HEK293T (cell line): ENCODE data around the gene IFT20.

Source experiments
- CTCF ChIA-PET: fragments of 350-600 bp; formaldehyde crosslinking; extraction: SDS; loops from one replicate; lab custom pipeline; 2021; ENCODE audit warnings: antibody characterized with exemption, inconsistent platforms; lab: Yijun Ruan, JAX
- POLR2A ChIA-PET: fragments of 350-600 bp; formaldehyde crosslinking; extraction: SDS; loops from one replicate; lab custom pipeline; 2020; ENCODE audit warnings: antibody characterized with exemption, inconsistent platforms; lab: Yijun Ruan, JAX
- DNase-seq: peaks from one replicate; pipeline ENCODE4 v3.0.0; 2012; ENCODE audit warnings: mixed read lengths; ENCODE audit errors: extremely low spot score
- ARNT ChIP-seq: fragments of 450-650 bp; IDR thresholded peaks from 2 replicates; pipeline ENCODE4 v1.6.1; 2017; ENCODE audit warnings: mild to moderate bottlenecking
- BHLHE40 ChIP-seq: fragments of 450-650 bp; IDR thresholded peaks from 2 replicates; pipeline ENCODE4 v1.6.1; 2016; ENCODE audit warnings: mild to moderate bottlenecking, moderate library complexity, borderline replicate concordance
- CTBP1 ChIP-seq: fragments of 450-650 bp; IDR thresholded peaks from 2 replicates; pipeline ENCODE4 v1.6.1; 2016; ENCODE audit warnings: borderline replicate concordance
- ELF4 ChIP-seq: fragments of 450-650 bp; IDR thresholded peaks from 2 replicates; pipeline ENCODE4 v1.6.1; 2017; ENCODE audit warnings: antibody characterized with exemption
- FOXA1 ChIP-seq: fragments of 450-650 bp; IDR thresholded peaks from 2 replicates; pipeline ENCODE4 v1.6.1; 2016; ENCODE audit warnings: mild to moderate bottlenecking
- FOXK2 ChIP-seq: fragments of 450-650 bp; IDR thresholded peaks from 2 replicates; pipeline ENCODE4 v1.6.1; 2016; ENCODE audit warnings: mild to moderate bottlenecking
- FOXM1 ChIP-seq: fragments of 450-650 bp; IDR thresholded peaks from 2 replicates; pipeline ENCODE4 v1.6.1; 2017; ENCODE audit warnings: mild to moderate bottlenecking, borderline replicate concordance
- HDGF ChIP-seq: fragments of 450-650 bp; IDR thresholded peaks from 2 replicates; pipeline ENCODE4 v1.6.1; 2017; ENCODE audit warnings: antibody characterized with exemption, borderline replicate concordance
- L3MBTL2 ChIP-seq: fragments of 450-650 bp; conservative IDR thresholded peaks from 2 replicates; pipeline ENCODE4 v1.6.1; 2016; ENCODE audit warnings: mild to moderate bottlenecking
- LEF1 ChIP-seq: fragments of 450-650 bp; IDR thresholded peaks from 2 replicates; pipeline ENCODE4 v1.6.1; 2017; ENCODE audit warnings: mild to moderate bottlenecking, borderline replicate concordance
- NFRKB ChIP-seq: fragments of 450-650 bp; IDR thresholded peaks from 2 replicates; pipeline ENCODE4 v1.6.1; 2016; ENCODE audit warnings: mild to moderate bottlenecking, moderate library complexity
- SP1 ChIP-seq: fragments of 450-650 bp; IDR thresholded peaks from 2 replicates; pipeline ENCODE4 v1.6.1; 2017
- SUZ12 ChIP-seq: fragments of 450-650 bp; IDR thresholded peaks from 2 replicates; pipeline ENCODE4 v1.6.1; 2016; ENCODE audit warnings: mild to moderate bottlenecking
- TARDBP ChIP-seq: fragments of 450-650 bp; IDR thresholded peaks from 2 replicates; pipeline ENCODE4 v1.6.1; 2016
- ZNF384 ChIP-seq: fragments of 450-650 bp; IDR thresholded peaks from 2 replicates; pipeline ENCODE4 v1.6.1; 2016
- TF ChIP-seq, protein P1 (sequence below): fragments of 450-650 bp; IDR thresholded peaks from 2 replicates; pipeline ENCODE4 v1.6.1; 2016

The IFT20 gene

GRCh38 chr17:28328325-28328724 lies 6.9 kb downstream of the IFT20 start:
- no peak for DNase-seq
- CTCF ChIA-PET, result no interaction called here
- POLR2A ChIA-PET, result no interaction called here
- no peak for TF ChIP-seq ZNF384
- TF ChIP-seq BHLHE40, result no peak
- TF ChIP-seq CTBP1, result no peak
- TF ChIP-seq FOXA1, result no peak
- TF ChIP-seq NFRKB, result no peak
- no peak for TF ChIP-seq SUZ12
- TF ChIP-seq TARDBP, result no peak
- no peak for TF ChIP-seq ELF4
- no peak for TF ChIP-seq HDGF
- TF ChIP-seq L3MBTL2, result no peak
- TF ChIP-seq SP1, result no peak
- no peak for TF ChIP-seq FOXM1
- TF ChIP-seq, protein P1, sequence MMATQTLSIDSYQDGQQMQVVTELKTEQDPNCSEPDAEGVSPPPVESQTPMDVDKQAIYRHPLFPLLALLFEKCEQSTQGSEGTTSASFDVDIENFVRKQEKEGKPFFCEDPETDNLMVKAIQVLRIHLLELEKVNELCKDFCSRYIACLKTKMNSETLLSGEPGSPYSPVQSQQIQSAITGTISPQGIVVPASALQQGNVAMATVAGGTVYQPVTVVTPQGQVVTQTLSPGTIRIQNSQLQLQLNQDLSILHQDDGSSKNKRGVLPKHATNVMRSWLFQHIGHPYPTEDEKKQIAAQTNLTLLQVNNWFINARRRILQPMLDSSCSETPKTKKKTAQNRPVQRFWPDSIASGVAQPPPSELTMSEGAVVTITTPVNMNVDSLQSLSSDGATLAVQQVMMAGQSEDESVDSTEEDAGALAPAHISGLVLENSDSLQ, result no peak
- no peak for TF ChIP-seq LEF1
- TF ChIP-seq FOXK2, result no peak
- no peak for TF ChIP-seq ARNT

GRCh38 chr17:28327709-28328108 lies 7.6 kb downstream of the IFT20 start:
- TF ChIP-seq NFRKB (no peak), ZNF384 (no peak), ARNT (no peak), TARDBP (no peak), LEF1 (no peak), SP1 (no peak)
- TF ChIP-seq, protein P1, result no peak
- POLR2A ChIA-PET, result no interaction called here
- CTCF ChIA-PET, result no interaction called here
- DNase-seq, result no peak

- TF ChIP-seq, protein P1, result no peak
- TF ChIP-seq HDGF (no peak), L3MBTL2 (no peak), TARDBP (no peak), ELF4 (no peak), NFRKB (no peak), SUZ12 (no peak), SP1 (no peak), FOXA1 (no peak), LEF1 (no peak), ARNT (no peak), FOXK2 (no peak), ZNF384 (no peak), BHLHE40 (no peak), CTBP1 (no peak)
- POLR2A ChIA-PET, result no interaction called here
- CTCF ChIA-PET, result no interaction called here
- DNase-seq, result no peak
Observed at GRCh38 chr17:28327031-28327607, 8.2 kb downstream of the IFT20 start.

DNA sequence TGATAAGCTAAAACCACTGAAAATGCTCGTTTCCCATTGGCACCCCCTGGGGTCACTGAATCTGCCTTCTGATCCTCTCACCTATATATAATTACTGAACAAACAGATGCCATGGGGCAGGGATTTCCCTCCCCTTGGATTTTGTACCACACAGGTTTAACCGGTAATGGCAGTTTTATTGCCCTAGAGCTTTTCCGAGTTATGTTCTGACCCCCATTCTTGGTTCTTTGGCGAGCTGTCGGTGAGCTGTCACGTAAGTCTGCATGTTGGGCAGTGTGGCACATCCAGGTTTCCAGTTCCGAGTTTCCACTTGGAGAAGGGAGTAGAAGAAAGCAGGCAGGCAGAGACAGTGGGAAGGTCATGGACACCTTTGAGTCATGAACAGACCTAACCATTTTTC lies 9.2 kb downstream of the IFT20 start:
- ChIA-PET CTCF (no interaction called here), POLR2A (interaction anchor here (1.0 to 3.8 kb wide), 2 partner anchors 9 to 98 kb away, joined by 3 to 20 read pairs; partner anchors contain the start of genes IFT20 and TNFAIP1)
- no peak for DNase-seq
- no peak for TF ChIP-seq ZNF384
- TF ChIP-seq NFRKB, result no peak
- TF ChIP-seq L3MBTL2, result no peak
- no peak for TF ChIP-seq FOXA1
- TF ChIP-seq CTBP1, result no peak
- TF ChIP-seq, protein P1, result no peak
- TF ChIP-seq BHLHE40, result no peak
- TF ChIP-seq HDGF, result no peak
- TF ChIP-seq ELF4, result no peak
- no peak for TF ChIP-seq FOXK2
- TF ChIP-seq LEF1, result no peak

DNA sequence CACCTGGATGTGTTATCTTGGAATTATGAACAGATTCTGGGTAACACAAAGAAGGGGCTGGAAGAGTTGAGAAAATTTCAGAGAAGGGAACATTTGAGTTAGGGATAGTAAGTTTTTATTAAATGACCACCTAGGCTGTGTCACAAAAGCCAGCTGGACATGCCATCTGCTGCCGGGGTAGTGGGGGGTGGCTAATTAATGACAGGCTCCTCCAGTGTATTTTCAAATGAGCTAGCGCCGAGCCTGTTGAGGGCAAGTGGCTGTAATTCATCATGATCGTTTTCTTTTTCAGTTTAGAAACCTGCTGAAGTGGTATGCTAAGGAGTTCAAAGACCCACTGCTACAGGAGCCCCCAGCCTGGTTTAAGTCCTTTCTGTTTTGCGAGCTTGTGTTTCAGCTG lies 10.1 kb downstream of the IFT20 start:
- TF ChIP-seq TARDBP (no peak), ZNF384 (no peak), LEF1 (no peak), FOXM1 (no peak), FOXK2 (no peak), ARNT (no peak), HDGF (no peak), BHLHE40 (no peak), SUZ12 (no peak), SP1 (no peak), CTBP1 (no peak)
- POLR2A ChIA-PET, result interaction anchor here (3.8 kb wide), 1 partner anchor 10 kb away, joined by 20 read pairs; the partner anchor contains the start of genes IFT20 and TNFAIP1

GRCh38 chr17:28324781-28325180 lies 10.5 kb downstream of the IFT20 start:
- TF ChIP-seq FOXM1 (no peak), BHLHE40 (no peak), L3MBTL2 (no peak), FOXA1 (no peak), SP1 (no peak)
- ChIA-PET POLR2A (interaction anchor here (3.8 kb wide), 1 partner anchor 10 kb away, joined by 20 read pairs; the partner anchor contains the start of genes IFT20 and TNFAIP1), CTCF (no interaction called here)
- no peak for DNase-seq

More for the DNA sequence above, 10.1 kb downstream of the IFT20 start:
- CTCF ChIA-PET, result no interaction called here
- DNase-seq, result no peak
